OCI-LY7 (cell line): ENCODE data around the gene KCNN2. TPM values are rescaled to one million over a fixed set of nuclear protein-coding genes. Genes with fewer than 3 reads are reported as not detected.

ENCODE experiments used
- BruUV-seq: library from RNA; stranded (reverse); fragments of 400-500 nt; replicated peaks from 2 replicates; lab custom pipeline; 2021; lab: Mats Ljungman, UMichigan
- CTCF ChIA-PET: fragments of 300-600 bp; sonication (Branson Sonifier 250); formaldehyde crosslinking; loops from one replicate; lab custom pipeline; 2022; ENCODE audit warnings: antibody characterized with exemption; ENCODE audit not compliant: unreplicated experiment; lab: Charles Lee
- POLR2A ChIA-PET: fragments of 300-600 bp; sonication (Branson Sonifier 250); formaldehyde crosslinking; loops from one replicate; lab custom pipeline; 2022; ENCODE audit warnings: antibody characterized with exemption; lab: Charles Lee
- DNase-seq: peaks from one replicate; pipeline ENCODE4 v3.0.0-alpha.2; 2015; ENCODE audit warnings: low spot score
- H2AFZ ChIP-seq: fragments of 200-600 bp; sonication (generic), shearing (Covaris generic); 2 replicates; pipeline ENCODE4 v1.6.1; 2014; ENCODE audit warnings: mild to moderate bottlenecking, antibody characterized with exemption, low read length, moderate library complexity
- H3K27ac ChIP-seq: fragments of 200-600 bp; sonication (generic); 2 replicates; pipeline ENCODE4 v1.5.1; 2014; ENCODE audit warnings: mixed run types, low read depth, mild to moderate bottlenecking, moderate library complexity, low read length, inconsistent platforms; ENCODE audit not compliant: poor library complexity, severe bottlenecking
- H3K36me3 ChIP-seq: fragments of 200-600 bp; sonication (generic); 2 replicates; pipeline ENCODE4 v1.6.1; 2014; ENCODE audit warnings: mild to moderate bottlenecking, antibody characterized with exemption, low read length, moderate library complexity, mixed read lengths; ENCODE audit not compliant: insufficient read depth
- H3K4me1 ChIP-seq: fragments of 200-600 bp; sonication (generic); 2 replicates; pipeline ENCODE4 v1.5.1; 2014; ENCODE audit warnings: mild to moderate bottlenecking, low read length; ENCODE audit not compliant: insufficient read depth, poor library complexity, severe bottlenecking
- H3K4me2 ChIP-seq: fragments of 200-600 bp; sonication (generic); 2 replicates; pipeline ENCODE4 v1.6.1; 2014; ENCODE audit warnings: mild to moderate bottlenecking, low read length
- H3K4me3 ChIP-seq: fragments of 200-600 bp; sonication (generic); 2 replicates; pipeline ENCODE4 v1.5.1; 2014; ENCODE audit warnings: mild to moderate bottlenecking, low read depth, low read length; ENCODE audit not compliant: poor library complexity, severe bottlenecking
- H3K79me2 ChIP-seq: fragments of 200-600 bp; sonication (generic); 2 replicates; pipeline ENCODE4 v1.6.1; 2016; ENCODE audit warnings: low read depth, mild to moderate bottlenecking, low read length, moderate library complexity, mixed read lengths; ENCODE audit not compliant: insufficient read depth
- H3K9me2 ChIP-seq: fragments of 200-600 bp; sonication (generic); 2 replicates; pipeline ENCODE4 v1.6.1; 2016; ENCODE audit warnings: mild to moderate bottlenecking, low read length, mixed read lengths; ENCODE audit not compliant: insufficient read depth
- H3K9me3 ChIP-seq: fragments of 200-600 bp; sonication (generic); 2 replicates; pipeline ENCODE4 v1.6.1; 2014; ENCODE audit warnings: mild to moderate bottlenecking, mixed run types, low read length, mixed read lengths
- H4K20me1 ChIP-seq: fragments of 200-600 bp; sonication (generic); 2 replicates; pipeline ENCODE4 v1.6.1; 2014; ENCODE audit warnings: mild to moderate bottlenecking, antibody characterized with exemption, low read length, moderate library complexity, mixed read lengths; ENCODE audit not compliant: insufficient read depth
- EZH2phosphoT487 ChIP-seq: fragments of 200-600 bp; sonication (generic); IDR thresholded peaks from 2 replicates; pipeline ENCODE4 v1.6.1; 2018; ENCODE audit warnings: low read depth, borderline replicate concordance, mild to moderate bottlenecking, mixed run types, antibody characterized with exemption, low read length, moderate library complexity, mixed read lengths
- intact Hi-C: fragments of 100-400 bp; cut with micrococcal nuclease; formaldehyde crosslinking; loops from one replicate; pipeline ENCODE4 v1.10.0; 2022; ENCODE audit not compliant: unreplicated experiment
- total RNA-seq, 2 experiments: library from RNA; depleted of rRNA in 1 of 2; stranded (reverse); fragments of >200 nt in 1 of 2; shearing (Covaris generic) in 1 of 2; gene quantifications; 2 replicates each; pipeline ENCODE4 v1.2.3, GENCODE V29; 2014 to 2022
- TF ChIP-seq, protein P1 (sequence below): fragments of 200-600 bp; sonication (generic); conservative IDR thresholded peaks from 2 replicates; pipeline ENCODE4 v1.5.1; 2014; ENCODE audit warnings: mild to moderate bottlenecking, antibody characterized with exemption, low read length, moderate library complexity, mixed read lengths

KCNN2 gene
- total RNA-seq, 2 experiments from 2014 or later, result not detected

DNA sequence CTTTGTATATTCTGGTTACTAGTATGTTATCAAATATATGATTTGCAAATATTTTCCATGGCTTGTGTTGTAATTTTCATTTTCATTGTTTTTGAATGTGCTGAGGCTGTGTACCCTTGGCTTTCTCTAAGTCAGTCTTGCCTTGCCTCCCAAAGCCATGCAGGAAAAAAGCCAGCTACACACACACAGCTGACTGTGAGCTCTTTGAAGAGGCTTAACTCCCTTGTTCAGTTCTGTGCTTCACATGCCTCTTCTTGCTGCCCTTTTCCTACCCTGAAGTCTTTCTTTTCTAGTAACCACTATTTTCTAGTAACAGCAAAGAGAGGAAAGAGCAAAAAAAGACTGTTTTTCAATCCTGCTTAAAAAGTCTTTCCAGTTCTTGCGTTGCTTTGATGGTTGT, 53.9 kb downstream of the KCNN2 start:
- H3K27ac ChIP-seq, result no peak overlapping the region
- no peaks in the 10 kb centered on the region for H3K36me3 ChIP-seq
- intact Hi-C loops, result no loop called here
- no peaks in the 10 kb centered on the region for H3K9me3 ChIP-seq
- no peak for DNase-seq
- no peaks in the 10 kb centered on the region for H3K9me2 ChIP-seq
- H2AFZ ChIP-seq, result no peak overlapping the region
- ChIA-PET CTCF (no interaction called here), POLR2A (no interaction called here)
- no peak overlapping the region for H3K4me2 ChIP-seq
- H4K20me1 ChIP-seq, result no peaks in the 10 kb centered on the region
- H3K79me2 ChIP-seq, result no peaks in the 10 kb centered on the region
- no peak overlapping the region for H3K4me3 ChIP-seq
- TF ChIP-seq, protein P1, sequence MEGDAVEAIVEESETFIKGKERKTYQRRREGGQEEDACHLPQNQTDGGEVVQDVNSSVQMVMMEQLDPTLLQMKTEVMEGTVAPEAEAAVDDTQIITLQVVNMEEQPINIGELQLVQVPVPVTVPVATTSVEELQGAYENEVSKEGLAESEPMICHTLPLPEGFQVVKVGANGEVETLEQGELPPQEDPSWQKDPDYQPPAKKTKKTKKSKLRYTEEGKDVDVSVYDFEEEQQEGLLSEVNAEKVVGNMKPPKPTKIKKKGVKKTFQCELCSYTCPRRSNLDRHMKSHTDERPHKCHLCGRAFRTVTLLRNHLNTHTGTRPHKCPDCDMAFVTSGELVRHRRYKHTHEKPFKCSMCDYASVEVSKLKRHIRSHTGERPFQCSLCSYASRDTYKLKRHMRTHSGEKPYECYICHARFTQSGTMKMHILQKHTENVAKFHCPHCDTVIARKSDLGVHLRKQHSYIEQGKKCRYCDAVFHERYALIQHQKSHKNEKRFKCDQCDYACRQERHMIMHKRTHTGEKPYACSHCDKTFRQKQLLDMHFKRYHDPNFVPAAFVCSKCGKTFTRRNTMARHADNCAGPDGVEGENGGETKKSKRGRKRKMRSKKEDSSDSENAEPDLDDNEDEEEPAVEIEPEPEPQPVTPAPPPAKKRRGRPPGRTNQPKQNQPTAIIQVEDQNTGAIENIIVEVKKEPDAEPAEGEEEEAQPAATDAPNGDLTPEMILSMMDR, result no peak
- TF ChIP-seq EZH2phosphoT487, result no peak
- BruUV-seq, result no TSS peak
- peaks cover 13% of the 10 kb centered on the region for H3K4me1 ChIP-seq

DNA sequence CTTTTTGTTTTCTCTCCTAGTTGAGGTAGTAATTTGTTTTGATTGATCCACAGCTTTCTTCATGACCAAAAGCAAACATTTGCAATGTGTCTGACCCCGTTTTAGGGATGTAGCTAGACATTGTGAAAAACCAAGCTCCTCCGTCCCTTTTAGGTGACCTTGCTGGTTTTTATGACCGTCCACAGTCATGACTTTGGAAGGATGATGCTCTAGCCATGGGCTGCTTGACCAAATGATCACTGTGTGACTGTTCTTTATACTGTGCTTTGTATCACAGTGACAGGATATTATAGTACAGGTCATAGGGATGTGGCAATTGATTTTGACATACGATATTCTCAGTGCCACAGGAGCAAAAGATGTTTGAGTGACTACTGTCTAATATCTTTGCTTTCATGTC, 54.4 kb downstream of the KCNN2 start:
- no peak for DNase-seq
- intact Hi-C loops, result no loop called here
- no peaks in the 10 kb centered on the region for H3K9me3 ChIP-seq
- no peak overlapping the region for H3K4me2 ChIP-seq
- POLR2A ChIA-PET, result interaction anchor here (0.6 kb wide), 1 partner anchor 1009 kb away, joined by 3 read pairs; no protein-coding TSS in a partner anchor
- no peak overlapping the region for H3K27ac ChIP-seq
- CTCF ChIA-PET, result no interaction called here
- H3K79me2 ChIP-seq, result no peaks in the 10 kb centered on the region
- H3K4me3 ChIP-seq, result no peak overlapping the region
- BruUV-seq, result no TSS peak
- no peak overlapping the region for H2AFZ ChIP-seq
- H3K9me2 ChIP-seq, result no peaks in the 10 kb centered on the region
- H3K4me1 ChIP-seq, result peaks cover 13% of the 10 kb centered on the region
- no peak for TF ChIP-seq EZH2phosphoT487
- TF ChIP-seq, protein P1, result no peak
- H4K20me1 ChIP-seq, result no peaks in the 10 kb centered on the region
- no peaks in the 10 kb centered on the region for H3K36me3 ChIP-seq

DNA sequence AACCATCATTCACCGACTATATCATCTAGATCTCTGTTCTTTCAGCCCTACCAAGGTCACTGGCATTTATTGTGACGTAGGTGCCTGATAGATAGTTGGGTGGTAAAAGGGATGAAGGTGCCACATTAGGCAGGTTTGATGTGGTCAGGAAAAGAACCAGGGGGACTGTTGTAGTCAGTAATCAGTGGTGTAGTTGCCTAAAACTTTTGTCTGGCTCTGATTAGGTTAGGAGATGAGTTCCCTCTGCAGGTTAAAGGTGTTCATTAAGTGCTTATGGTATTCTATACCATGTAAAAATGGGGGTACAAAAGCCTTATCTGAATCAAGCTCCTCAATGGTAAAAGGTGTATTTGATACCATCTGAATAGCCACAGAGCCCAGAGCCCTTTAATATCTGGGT, 55.6 kb downstream of the KCNN2 start:
- Histone ChIP-seq H3K4me3 (no peak overlapping the region), H3K4me2 (no peak overlapping the region), H3K27ac (no peak overlapping the region), H3K79me2 (no peaks in the 10 kb centered on the region), H3K4me1 (peaks cover 13% of the 10 kb centered on the region), H3K36me3 (no peaks in the 10 kb centered on the region), H4K20me1 (no peaks in the 10 kb centered on the region), H2AFZ (no peak overlapping the region), H3K9me2 (no peaks in the 10 kb centered on the region), H3K9me3 (no peaks in the 10 kb centered on the region)
- TF ChIP-seq, protein P1, result no peak
- no peak for TF ChIP-seq EZH2phosphoT487
- DNase-seq, result no peak
- ChIA-PET POLR2A (no interaction called here), CTCF (no interaction called here)
- intact Hi-C loops, result no loop called here
- BruUV-seq, result no TSS peak
